Fibroblast of lung (primary cell): ENCODE results near the gene PRDM16. TPM values are rescaled to one million over a fixed set of nuclear protein-coding genes. Genes with fewer than 3 reads are reported as not detected.

Experiments used
- DNase-seq, 2 donors: peaks; one replicate each; pipeline versions ENCODE4 v3.0.0 to v3.0.0-alpha.2; 2010; ENCODE audit warnings: low read depth in 2 of 2
- H2AFZ ChIP-seq: 2 replicates; pipeline ENCODE4 v1.5.1; 2012; ENCODE audit warnings: low read length, control low read depth, inconsistent platforms
- H3K27ac ChIP-seq: 2 replicates; pipeline ENCODE4 v1.5.1; 2011; ENCODE audit warnings: low read length, control low read depth; ENCODE audit not compliant: insufficient read depth
- H3K27me3 ChIP-seq: 2 replicates; pipeline ENCODE4 v1.5.1; 2011; ENCODE audit warnings: mild to moderate bottlenecking, low read length; ENCODE audit not compliant: control insufficient read depth, insufficient read depth
- H3K36me3 ChIP-seq: 2 replicates; pipeline ENCODE4 v1.5.1; 2011; ENCODE audit warnings: low read length; ENCODE audit not compliant: control insufficient read depth, insufficient read depth
- H3K4me1 ChIP-seq: 2 replicates; pipeline ENCODE4 v1.5.1; 2011; ENCODE audit warnings: low read length; ENCODE audit not compliant: control insufficient read depth, insufficient read depth; ENCODE audit errors: extremely low read depth
- H3K4me2 ChIP-seq: 2 replicates; pipeline ENCODE4 v1.5.1; 2011; ENCODE audit warnings: low read length, control low read depth; ENCODE audit not compliant: insufficient read depth; ENCODE audit errors: extremely low read depth
- H3K4me3 ChIP-seq, 4 experiments: fragments of 200-600 bp in 1 of 4; sonication (generic) in 1 of 4; replicated peaks in 1 of 4; 2 replicates each; pipeline ENCODE4 v1.5.1; 2011 to 2016; ENCODE audit warnings: low read length in 4 of 4, low read depth in 3 of 4, mild to moderate bottlenecking in 3 of 4, control low read depth in 2 of 4, inconsistent platforms in 1 of 4, mixed read lengths in 1 of 4; ENCODE audit not compliant: insufficient read depth in 1 of 4; ENCODE audit errors: control extremely low read depth in 1 of 4
- H3K79me2 ChIP-seq: 2 replicates; pipeline ENCODE4 v1.5.1; 2012; ENCODE audit warnings: mild to moderate bottlenecking, low read length, inconsistent platforms; ENCODE audit not compliant: control insufficient read depth, insufficient read depth
- H3K9ac ChIP-seq: 2 replicates; pipeline ENCODE4 v1.5.1; 2011; ENCODE audit warnings: mild to moderate bottlenecking, low read length, control low read depth; ENCODE audit not compliant: insufficient read depth
- H3K9me3 ChIP-seq: 2 replicates; pipeline ENCODE4 v1.5.1; 2012; ENCODE audit warnings: low read depth, low read length; ENCODE audit not compliant: control insufficient read depth, insufficient read depth
- H4K20me1 ChIP-seq: 2 replicates; pipeline ENCODE4 v1.5.1; 2011; ENCODE audit warnings: low read length; ENCODE audit not compliant: control insufficient read depth, insufficient read depth; ENCODE audit errors: extremely low read depth
- CTCF ChIP-seq, 2 donors: IDR thresholded peaks in 1 of 2; conservative IDR thresholded peaks in 1 of 2; 1 replicate in 1 of 2; 2 replicates in 1 of 2; pipeline ENCODE4 v1.5.1; 2011 to 2012; ENCODE audit warnings: low read length in 2 of 2, control low read depth in 1 of 2, inconsistent platforms in 1 of 2, low read depth in 1 of 2, mild to moderate bottlenecking in 1 of 2
- EZH2 ChIP-seq: IDR thresholded peaks from 2 replicates; pipeline ENCODE4 v1.5.1; 2012; ENCODE audit warnings: low read length, control low read depth, mild to moderate bottlenecking; ENCODE audit errors: missing control alignments
- polyA plus RNA-seq, 2 donors: library from polyadenylated mRNA; depleted of rRNA in 1 of 2; stranded (reverse) in 1 of 2; unstranded in 1 of 2; fragments of >200 nt; gene quantifications; 2 replicates each; pipeline ENCODE4 v1.2.1, GENCODE V29; 2011 to 2012; ENCODE audit warnings: missing spikeins in 1 of 2
- total RNA-seq: library from RNA; depleted of rRNA; stranded (reverse); fragments of >200 nt; gene quantifications from 2 replicates; pipeline ENCODE4 v1.2.1, GENCODE V29; 2014

The PRDM16 gene
- total and polyA plus RNA-seq, 2 donors (not counting 1 experiment from before 2014, with no cell fraction given) = 0.30 to 1.8 TPM

GRCh38 chr1:3420218-3420951 is 351.4 kb downstream of the PRDM16 start:
- Histone ChIP-seq H3K27ac (no peak overlapping the region), H3K27me3 (no peaks in the 10 kb centered on the region), H3K4me3 (no peak overlapping the region), H3K79me2 (no peaks in the 10 kb centered on the region), H3K36me3 (no peaks in the 10 kb centered on the region), H2AFZ (no peak overlapping the region), H4K20me1 (no peaks in the 10 kb centered on the region), H3K4me1 (no peaks in the 10 kb centered on the region), H3K4me2 (no peak overlapping the region), H3K9me3 (no peaks in the 10 kb centered on the region), H3K9ac (no peak overlapping the region)
- TF ChIP-seq EZH2 = no peak
- TF ChIP-seq CTCF (conservative IDR thresholded peaks at IDR 0.05 in 1 of 2, IDR thresholded peaks at IDR 0.05 in 1 of 2; ENCODE audit: low read depth in 1 of 2, low read length in 2 of 2) = no peak
- no peak for DNase-seq

GRCh38 chr1:3422638-3423037 is 353.6 kb downstream of the PRDM16 start:
- Histone ChIP-seq H3K4me1 (no peaks in the 10 kb centered on the region), H3K9ac (no peak overlapping the region), H3K4me2 (no peak overlapping the region), H2AFZ (no peak overlapping the region), H3K27me3 (no peaks in the 10 kb centered on the region), H3K27ac (no peak overlapping the region), H3K79me2 (no peaks in the 10 kb centered on the region), H4K20me1 (no peaks in the 10 kb centered on the region), H3K9me3 (no peaks in the 10 kb centered on the region), H3K4me3 (no peak overlapping the region), H3K36me3 (no peaks in the 10 kb centered on the region)
- TF ChIP-seq CTCF (conservative IDR thresholded peaks at IDR 0.05 in 1 of 2, IDR thresholded peaks at IDR 0.05 in 1 of 2; ENCODE audit: low read depth in 1 of 2, low read length in 2 of 2) = no peak
- TF ChIP-seq EZH2 = no peak
- DNase-seq = no peak

DNA sequence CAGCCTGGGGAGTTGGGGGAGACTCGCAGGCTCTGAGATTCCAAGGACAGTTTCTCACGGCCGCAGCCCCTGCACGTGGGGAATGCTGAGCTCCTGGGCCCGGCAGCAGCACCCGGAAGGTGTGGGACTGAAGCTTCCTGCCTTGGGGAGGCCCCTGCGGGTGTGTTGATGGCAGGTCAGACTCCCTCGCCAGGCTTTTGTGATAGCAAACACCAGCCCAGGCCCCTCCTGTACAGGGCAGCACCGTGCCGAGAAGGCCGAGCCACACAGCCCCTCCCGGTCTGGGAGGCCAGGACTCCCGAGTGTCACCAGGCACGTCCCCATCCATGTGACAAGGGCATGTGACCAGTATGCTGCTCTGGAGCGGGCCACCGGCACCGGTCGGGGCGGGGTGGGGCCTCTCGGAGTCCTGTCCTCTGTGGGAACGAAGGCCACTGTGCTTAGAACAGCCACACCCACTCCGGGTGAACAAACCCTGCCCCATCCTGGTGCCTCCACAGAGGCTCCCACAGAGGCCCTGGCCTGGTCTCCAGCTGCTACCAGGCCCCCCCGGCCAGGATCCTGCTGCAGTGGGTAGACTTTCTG is 354.3 kb downstream of the PRDM16 start:
- no peaks in the 10 kb centered on the region for H3K36me3 ChIP-seq
- H3K79me2 ChIP-seq = no peaks in the 10 kb centered on the region
- no peak overlapping the region for H3K4me3 ChIP-seq
- H4K20me1 ChIP-seq = no peaks in the 10 kb centered on the region
- H3K27me3 ChIP-seq = no peaks in the 10 kb centered on the region
- H3K9ac ChIP-seq = no peak overlapping the region
- H3K4me2 ChIP-seq = no peak overlapping the region
- no peak overlapping the region for H3K27ac ChIP-seq
- no peaks in the 10 kb centered on the region for H3K9me3 ChIP-seq
- no peak for TF ChIP-seq CTCF (conservative IDR thresholded peaks at IDR 0.05 in 1 of 2, IDR thresholded peaks at IDR 0.05 in 1 of 2; ENCODE audit: low read depth in 1 of 2, low read length in 2 of 2)
- TF ChIP-seq EZH2 = no peak
- no peaks in the 10 kb centered on the region for H3K4me1 ChIP-seq
- no peak overlapping the region for H2AFZ ChIP-seq
- no peak for DNase-seq
